ENCODE data around the gene WWOX. TPM values are rescaled to one million over a fixed set of nuclear protein-coding genes. Genes with fewer than 3 reads are reported as not detected.

The WWOX gene
- total RNA-seq, 6 experiments from 2014 or later = 0.46 to 3.4 (median 1.3) TPM

DNA sequence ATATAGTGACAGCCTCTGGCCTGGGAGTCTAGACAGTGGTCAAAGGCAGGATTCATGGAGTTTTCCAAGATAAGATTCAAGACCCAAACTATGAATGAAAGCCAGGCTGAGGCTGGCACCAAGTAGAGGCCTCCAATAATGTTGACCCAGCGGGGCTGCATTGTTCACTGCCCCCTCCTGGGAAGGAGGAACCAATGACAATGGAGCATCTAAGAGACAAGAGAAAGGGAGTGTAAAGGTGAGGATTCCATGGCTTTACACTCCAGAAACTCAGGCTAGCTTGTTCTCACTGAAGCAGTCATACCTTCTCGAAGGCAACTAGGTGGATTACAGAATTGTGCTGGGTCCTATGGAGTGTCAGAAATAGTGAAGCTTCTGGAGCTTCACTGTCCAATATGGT is 380.3 kb downstream of the WWOX start:
- Mint-ChIP-seq H3K27ac (no peak overlapping the region), H3K4me3 (no peak overlapping the region), H3K27me3 (ENCODE audit: insufficient read depth) (no peaks in the 10 kb centered on the region), H3K36me3 (ENCODE audit: low read depth) (no peaks in the 10 kb centered on the region), H3K4me1 (ENCODE audit: low read depth) (no peaks in the 10 kb centered on the region), H3K9me3 (peaks cover 40% of the 10 kb centered on the region)
- TF ChIP-seq, protein P1, sequence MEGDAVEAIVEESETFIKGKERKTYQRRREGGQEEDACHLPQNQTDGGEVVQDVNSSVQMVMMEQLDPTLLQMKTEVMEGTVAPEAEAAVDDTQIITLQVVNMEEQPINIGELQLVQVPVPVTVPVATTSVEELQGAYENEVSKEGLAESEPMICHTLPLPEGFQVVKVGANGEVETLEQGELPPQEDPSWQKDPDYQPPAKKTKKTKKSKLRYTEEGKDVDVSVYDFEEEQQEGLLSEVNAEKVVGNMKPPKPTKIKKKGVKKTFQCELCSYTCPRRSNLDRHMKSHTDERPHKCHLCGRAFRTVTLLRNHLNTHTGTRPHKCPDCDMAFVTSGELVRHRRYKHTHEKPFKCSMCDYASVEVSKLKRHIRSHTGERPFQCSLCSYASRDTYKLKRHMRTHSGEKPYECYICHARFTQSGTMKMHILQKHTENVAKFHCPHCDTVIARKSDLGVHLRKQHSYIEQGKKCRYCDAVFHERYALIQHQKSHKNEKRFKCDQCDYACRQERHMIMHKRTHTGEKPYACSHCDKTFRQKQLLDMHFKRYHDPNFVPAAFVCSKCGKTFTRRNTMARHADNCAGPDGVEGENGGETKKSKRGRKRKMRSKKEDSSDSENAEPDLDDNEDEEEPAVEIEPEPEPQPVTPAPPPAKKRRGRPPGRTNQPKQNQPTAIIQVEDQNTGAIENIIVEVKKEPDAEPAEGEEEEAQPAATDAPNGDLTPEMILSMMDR (IDR thresholded peaks at IDR 0.05) = no peak
- DNase-seq = no peak

- Mint-ChIP-seq H3K27ac (no peak overlapping the region), H3K27me3 (ENCODE audit: insufficient read depth) (no peaks in the 10 kb centered on the region; the same call in 1 of the 2 replicates), H3K4me3 (no peak overlapping the region), H3K9me3 (peaks cover 36% of the 10 kb centered on the region), H3K4me1 (ENCODE audit: low read depth) (no peaks in the 10 kb centered on the region), H3K36me3 (ENCODE audit: low read depth) (no peaks in the 10 kb centered on the region)
- DNase-seq = no peak
- TF ChIP-seq, protein P1 (IDR thresholded peaks at IDR 0.05) = no peak
Observed at GRCh38 chr16:78480588-78480987, 381.1 kb downstream of the WWOX start.

- no peaks in the 10 kb centered on the region for H3K36me3 Mint-ChIP-seq (ENCODE audit: low read depth)
- no peak overlapping the region for H3K27ac Mint-ChIP-seq
- H3K4me1 Mint-ChIP-seq (ENCODE audit: low read depth) = no peaks in the 10 kb centered on the region
- no peak for DNase-seq
- H3K4me3 Mint-ChIP-seq = no peak overlapping the region
- peaks cover 44% of the 10 kb centered on the region for H3K9me3 Mint-ChIP-seq
- H3K27me3 Mint-ChIP-seq (ENCODE audit: insufficient read depth) = no peaks in the 10 kb centered on the region; the same call in none of the 2 replicates
- TF ChIP-seq, protein P1 (IDR thresholded peaks at IDR 0.05) = no peak
Observed at GRCh38 chr16:78483124-78483992, 383.9 kb downstream of the WWOX start.

DNA sequence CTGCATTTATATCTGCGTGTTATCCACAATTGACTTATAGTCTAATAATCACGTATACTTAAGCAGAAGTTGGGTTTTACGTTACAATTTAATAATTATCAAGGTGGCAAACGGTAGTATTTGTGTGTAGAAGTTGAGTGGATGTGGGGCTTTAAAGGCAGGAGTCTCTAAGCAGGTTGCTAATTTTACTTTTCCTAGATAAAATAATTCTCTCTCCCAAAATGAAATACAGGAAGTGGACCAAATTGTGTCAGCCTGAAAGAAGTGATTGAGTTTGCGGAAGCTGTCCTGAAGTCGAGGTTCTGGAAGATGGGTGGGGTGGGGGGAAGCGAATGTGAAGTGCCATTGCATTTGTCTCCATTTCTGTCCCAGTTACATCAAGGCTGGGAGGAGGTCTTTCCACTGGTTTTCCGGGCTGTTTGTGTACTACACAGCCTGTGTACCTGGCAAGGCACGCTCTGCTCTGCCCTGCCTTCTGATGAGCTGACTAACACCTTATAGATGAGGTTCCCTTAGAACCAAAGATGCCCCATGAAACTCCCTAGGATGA is 385.1 kb downstream of the WWOX start:
- H3K4me1 Mint-ChIP-seq (ENCODE audit: low read depth) = no peaks in the 10 kb centered on the region
- DNase-seq = no peak
- no peak overlapping the region for H3K4me3 Mint-ChIP-seq
- peaks cover 52% of the 10 kb centered on the region for H3K9me3 Mint-ChIP-seq
- no peak overlapping the region for H3K27ac Mint-ChIP-seq
- H3K27me3 Mint-ChIP-seq (ENCODE audit: insufficient read depth) = no peaks in the 10 kb centered on the region; the same call in none of the 2 replicates
- TF ChIP-seq, protein P1 (IDR thresholded peaks at IDR 0.05) = no peak
- H3K36me3 Mint-ChIP-seq (ENCODE audit: low read depth) = no peaks in the 10 kb centered on the region

DNA sequence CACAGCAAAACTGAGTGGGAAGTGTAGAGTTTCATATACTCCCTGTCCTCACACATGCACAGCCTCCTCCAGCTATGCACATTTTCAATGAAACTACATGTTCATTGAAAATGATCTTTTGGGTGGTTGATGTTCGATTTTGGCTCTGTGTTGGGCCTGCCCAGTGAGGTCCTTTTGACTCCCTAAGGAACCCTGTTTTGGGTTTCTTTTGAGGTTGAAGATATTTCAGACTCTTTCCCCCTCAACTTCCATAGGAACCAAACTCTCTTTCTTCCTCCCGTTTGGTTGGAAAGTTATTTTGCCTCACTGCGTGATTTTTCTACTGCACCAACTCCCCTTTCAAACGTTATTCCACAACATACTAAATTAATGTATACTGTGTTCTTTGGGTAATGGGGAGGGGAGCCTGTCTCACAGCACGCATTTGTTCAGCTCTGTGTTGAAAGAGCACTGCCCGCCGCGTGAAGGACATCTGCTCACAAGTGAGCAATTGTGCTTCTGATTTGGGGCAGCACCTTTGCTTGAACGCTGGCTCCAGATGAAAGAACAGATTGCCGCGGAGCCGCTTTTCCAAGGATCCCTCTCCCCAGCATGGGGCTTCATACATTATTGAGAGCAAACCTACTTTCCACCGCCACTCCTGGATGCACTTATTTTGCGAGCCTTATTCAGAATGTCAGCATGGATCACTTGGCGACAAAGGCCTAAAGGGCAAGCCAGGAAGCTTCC is 385.9 kb downstream of the WWOX start:
- TF ChIP-seq, protein P1 (IDR thresholded peaks at IDR 0.05) = no peak
- Mint-ChIP-seq H3K27me3 (ENCODE audit: insufficient read depth) (no peaks in the 10 kb centered on the region; the same call in none of the 2 replicates), H3K27ac (no peak overlapping the region), H3K36me3 (ENCODE audit: low read depth) (no peaks in the 10 kb centered on the region), H3K4me1 (ENCODE audit: low read depth) (no peaks in the 10 kb centered on the region), H3K9me3 (peaks cover 60% of the 10 kb centered on the region), H3K4me3 (no peak overlapping the region)
- no peak for DNase-seq
